KOPT-K1 (cell line): Measurements from ENCODE around the gene DUX4.
"Not testable (repeated sequence)": the region's sequence is repeated elsewhere in the genome, so short reads cannot be mapped to it uniquely, and the experiment has no call there.

Source experiments
- H3K27ac ChIP-seq: fragments of 200-600 bp; sonication (generic); 2 replicates; pipeline ENCODE4 v1.5.1; 2016; ENCODE audit warnings: antibody characterized with exemption, mild to moderate bottlenecking, low read depth, low read length; ENCODE audit not compliant: poor library complexity, severe bottlenecking
- H3K36me3 ChIP-seq: fragments of 200-600 bp; sonication (generic); 2 replicates; pipeline ENCODE4 v1.5.1; 2017; ENCODE audit warnings: antibody characterized with exemption, mild to moderate bottlenecking, low read length, moderate library complexity; ENCODE audit not compliant: insufficient read depth
- H3K9me3 ChIP-seq: fragments of 200-600 bp; sonication (generic); 2 replicates; pipeline ENCODE4 v1.5.1; 2017; ENCODE audit warnings: antibody characterized with exemption, low read length, mild to moderate bottlenecking; ENCODE audit not compliant: insufficient read depth, poor library complexity, severe bottlenecking

The DUX4 gene

DNA sequence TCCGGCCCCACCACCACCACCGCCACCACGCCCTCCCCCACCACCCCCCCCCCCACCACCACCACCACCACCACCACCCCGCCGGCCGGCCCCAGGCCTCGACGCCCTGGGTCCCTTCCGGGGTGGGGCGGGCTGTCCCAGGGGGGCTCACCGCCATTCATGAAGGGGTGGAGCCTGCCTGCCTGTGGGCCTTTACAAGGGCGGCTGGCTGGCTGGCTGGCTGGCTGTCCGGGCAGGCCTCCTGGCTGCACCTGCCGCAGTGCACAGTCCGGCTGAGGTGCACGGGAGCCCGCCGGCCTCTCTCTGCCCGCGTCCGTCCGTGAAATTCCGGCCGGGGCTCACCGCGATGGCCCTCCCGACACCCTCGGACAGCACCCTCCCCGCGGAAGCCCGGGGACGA lies at the start of gene DUX4:
TSS of gene DUX4 (plus strand) at position 347 of the 400 bp plus-strand sequence. CDS start at position 347, 0 bp downstream.
- not testable (repeated sequence) for H3K36me3 ChIP-seq, H3K27ac ChIP-seq, H3K9me3 ChIP-seq

GRCh38 chr4:190175436-190175835 lies 1.9 kb downstream of the DUX4 start:
- not testable (repeated sequence) for H3K9me3 ChIP-seq, H3K36me3 ChIP-seq, H3K27ac ChIP-seq

- H3K36me3 ChIP-seq, result not testable (repeated sequence)
These were observed 4.4 kb downstream of the DUX4 start for GRCh38 chr4:190177727-190178605.

GRCh38 chr4:190178606-190178990 lies 5.0 kb downstream of the DUX4 start:
- H3K9me3 ChIP-seq, result not testable (repeated sequence)

More at GRCh38 chr4:190177727-190178605, 4.4 kb downstream of the DUX4 start:
- not testable (repeated sequence) for H3K27ac ChIP-seq, H3K9me3 ChIP-seq

DNA sequence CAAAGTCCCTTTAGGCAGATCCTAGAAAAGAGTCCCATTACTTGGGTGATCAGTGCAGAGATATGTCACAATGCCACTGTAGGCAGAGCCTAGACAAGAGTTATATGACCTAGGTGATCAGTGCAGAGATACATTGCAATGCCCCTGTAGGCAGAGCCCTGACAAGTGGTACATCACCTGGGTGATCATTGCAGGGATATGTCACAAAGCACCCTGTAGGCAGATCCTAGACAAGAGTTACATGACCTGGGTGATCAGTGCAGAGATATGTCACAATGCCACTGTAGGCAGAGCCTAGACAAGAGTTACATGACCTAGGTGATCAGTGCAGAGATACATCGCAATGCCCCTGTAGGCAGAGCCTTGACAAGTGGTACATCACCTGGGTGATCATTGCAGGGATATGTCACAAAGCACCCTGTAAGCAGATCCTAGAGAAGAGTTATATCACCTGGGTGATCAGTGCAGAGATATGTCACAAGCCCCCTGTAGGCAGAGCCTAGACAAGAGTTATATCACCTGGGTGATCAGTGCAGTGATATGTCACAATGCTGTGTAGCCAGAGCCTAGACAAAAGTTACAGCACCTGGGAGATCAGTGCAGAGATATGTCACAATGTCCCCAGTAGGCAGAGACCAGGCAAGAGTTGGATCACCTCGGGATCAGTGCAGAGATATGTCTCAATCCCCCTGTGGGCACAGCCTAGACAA lies 5.6 kb downstream of the DUX4 start:
- H3K36me3 ChIP-seq, H3K9me3 ChIP-seq, H3K27ac ChIP-seq: not testable (repeated sequence)

More at GRCh38 chr4:190178606-190178990, 5.0 kb downstream of the DUX4 start:
- H3K36me3 ChIP-seq, H3K27ac ChIP-seq: not testable (repeated sequence)

DNA sequence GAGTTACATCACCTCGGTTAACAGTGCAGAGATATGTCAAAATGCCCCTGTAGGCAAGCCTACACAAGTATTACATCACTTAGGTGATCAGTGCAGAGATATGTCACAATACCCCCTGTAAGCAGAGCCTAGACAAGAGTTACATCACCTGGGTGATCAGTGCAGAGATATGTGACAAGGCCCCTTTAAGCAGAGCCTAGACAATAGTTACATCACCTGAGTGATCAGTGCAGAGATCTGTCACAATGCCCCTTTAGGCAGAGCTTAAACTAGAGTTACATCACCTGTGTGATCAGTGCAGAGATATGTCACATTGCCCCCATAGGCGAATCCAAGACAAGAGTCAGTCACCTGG lies 6.1 kb downstream of the DUX4 start:
- not testable (repeated sequence) for H3K27ac ChIP-seq, H3K36me3 ChIP-seq, H3K9me3 ChIP-seq

GRCh38 chr4:190180947-190181346 lies 7.4 kb downstream of the DUX4 start:
- not testable (repeated sequence) for H3K36me3 ChIP-seq, H3K9me3 ChIP-seq, H3K27ac ChIP-seq

DNA sequence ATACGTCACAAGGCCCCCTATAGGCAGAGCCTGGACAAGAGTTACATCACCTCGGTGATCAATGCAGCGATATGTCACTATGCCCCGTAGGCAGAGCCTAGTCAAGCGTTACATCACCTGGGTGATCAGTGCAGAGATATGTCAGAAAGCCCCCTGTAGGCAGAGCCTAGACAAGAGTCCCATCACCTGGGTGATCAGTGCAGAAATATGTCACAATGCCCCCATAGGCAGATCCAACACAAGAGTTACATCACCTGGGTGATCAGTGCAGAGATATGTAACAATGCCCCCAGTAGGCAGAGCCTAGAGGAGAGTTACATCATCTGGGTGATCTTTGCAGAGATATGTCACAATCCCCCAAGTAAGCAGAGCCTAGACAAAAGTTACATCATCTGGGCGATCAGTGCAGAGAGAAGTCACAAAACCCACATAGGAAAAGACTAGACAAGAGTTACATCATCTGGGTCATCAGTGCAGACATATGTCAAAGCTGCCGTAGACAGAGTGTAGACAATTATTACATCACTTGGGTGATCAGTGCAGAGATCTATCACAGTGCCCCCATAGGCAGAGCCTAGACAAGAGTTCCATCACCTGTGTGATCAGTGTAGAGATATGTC lies 8.0 kb downstream of the DUX4 start:
- not testable (repeated sequence) for H3K27ac ChIP-seq, H3K36me3 ChIP-seq, H3K9me3 ChIP-seq

GRCh38 chr4:190203510-190203909 lies 29.9 kb downstream of the DUX4 start:
- H3K9me3 ChIP-seq, H3K27ac ChIP-seq, H3K36me3 ChIP-seq: not testable (repeated sequence)
